Lung microvascular endothelial cell (primary cell): ENCODE data around the gene ROBO1. TPM values are rescaled to one million over a fixed set of nuclear protein-coding genes. Genes with fewer than 3 reads are reported as not detected.

ENCODE experiments used
- DNase-seq, 2 donors: peaks; one replicate each; pipeline versions ENCODE4 v3.0.0 to v3.0.0-alpha.2; 2010; ENCODE audit warnings: low read depth in 2 of 2
- total RNA-seq: library from RNA; depleted of rRNA; stranded (reverse); fragments of >200 nt; gene quantifications from 2 replicates; pipeline ENCODE4 v1.2.1, GENCODE V29; 2014

Gene ROBO1
- total RNA-seq, 1 donor from 2014 or later, result 0.20 TPM

DNA sequence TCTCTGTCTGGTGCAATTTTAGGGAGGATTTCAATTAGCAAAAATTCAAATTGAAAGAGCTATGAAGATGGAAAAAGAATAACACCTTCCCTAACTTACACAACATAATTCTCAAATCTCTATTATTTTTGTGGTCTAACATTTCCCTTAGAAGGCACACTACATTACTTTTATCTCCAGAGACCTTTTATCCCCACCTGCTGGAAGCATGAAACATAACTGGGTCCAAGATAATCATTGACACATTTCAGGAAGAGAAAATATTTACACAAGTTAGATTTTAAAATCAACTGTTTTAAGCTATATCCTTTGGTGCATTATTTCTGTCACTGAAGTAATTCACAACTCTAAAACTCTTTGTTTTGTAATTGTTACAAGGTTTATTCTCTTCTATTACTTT lies 779.5 kb downstream of the ROBO1 start:
- DNase-seq, result no peak

DNA sequence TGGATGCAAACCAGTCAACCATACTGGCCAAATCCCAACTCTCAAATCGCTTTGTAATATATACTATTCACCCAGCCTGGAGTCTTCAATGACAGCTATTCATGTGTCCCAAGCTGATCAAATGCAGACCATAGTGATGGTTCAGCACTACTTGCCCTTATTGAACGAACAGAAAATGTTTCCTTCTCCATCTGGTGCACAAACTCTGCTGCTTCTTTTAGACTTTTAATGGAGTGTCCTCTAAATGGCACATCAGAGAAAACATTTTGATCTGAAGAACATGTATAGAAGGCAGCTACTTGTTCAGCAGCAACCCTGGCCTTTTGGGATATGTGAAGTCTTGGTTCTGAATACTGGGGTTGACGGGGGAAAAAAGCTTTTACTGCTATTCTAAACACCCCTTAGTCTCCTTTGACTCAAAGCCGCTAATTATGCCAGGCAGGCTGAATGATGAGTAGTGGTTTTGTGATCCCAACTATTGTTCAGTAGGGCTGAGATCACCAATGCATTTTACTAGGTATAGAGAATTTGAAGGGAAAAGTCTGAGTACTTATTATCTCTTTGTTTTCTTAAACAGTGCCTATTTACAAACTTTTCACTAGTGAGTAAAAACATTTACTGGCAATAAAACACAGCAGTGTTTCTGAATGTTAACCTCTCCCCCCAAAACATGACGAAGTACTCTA lies 781.2 kb downstream of the ROBO1 start:
- no peak for DNase-seq

DNA sequence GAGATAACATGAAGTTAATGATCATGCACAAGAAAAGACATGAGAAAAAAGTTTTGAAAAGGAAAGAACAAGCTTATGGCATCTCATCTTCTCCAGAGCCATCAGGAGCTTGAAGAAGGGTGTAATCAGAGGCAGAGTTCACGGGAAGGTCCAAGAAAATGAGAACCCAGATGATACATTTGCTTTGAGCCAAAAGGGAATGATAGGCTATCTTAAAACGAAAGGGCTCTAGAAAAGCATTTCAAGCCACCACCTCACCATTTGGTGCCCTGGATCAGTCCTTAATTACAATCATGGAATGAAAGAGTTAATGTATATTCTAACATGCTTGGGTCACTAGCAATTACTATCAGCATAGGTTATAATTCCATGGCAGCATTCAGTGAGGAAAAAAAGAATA lies 781.8 kb downstream of the ROBO1 start:
- no peak for DNase-seq

DNA sequence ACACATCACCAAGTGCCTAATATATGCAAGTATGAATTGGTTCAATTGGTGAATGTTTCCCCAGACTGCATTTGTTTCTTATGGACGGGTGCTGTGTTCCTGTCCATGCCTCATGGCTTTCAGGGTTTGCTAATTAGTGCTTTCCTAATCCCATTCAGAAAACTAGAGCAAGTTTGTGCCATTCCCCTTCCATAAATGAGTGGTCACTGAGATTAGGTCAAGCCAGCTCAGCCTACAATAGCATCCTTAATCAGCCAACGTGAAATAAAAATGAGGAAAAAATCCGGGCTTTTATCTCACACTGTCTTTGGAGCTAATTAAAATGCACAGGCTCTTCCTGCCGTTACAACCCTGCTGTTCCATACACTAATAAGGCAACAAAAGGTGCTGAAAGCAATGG lies 788.8 kb downstream of the ROBO1 start:
- no peak for DNase-seq

DNA sequence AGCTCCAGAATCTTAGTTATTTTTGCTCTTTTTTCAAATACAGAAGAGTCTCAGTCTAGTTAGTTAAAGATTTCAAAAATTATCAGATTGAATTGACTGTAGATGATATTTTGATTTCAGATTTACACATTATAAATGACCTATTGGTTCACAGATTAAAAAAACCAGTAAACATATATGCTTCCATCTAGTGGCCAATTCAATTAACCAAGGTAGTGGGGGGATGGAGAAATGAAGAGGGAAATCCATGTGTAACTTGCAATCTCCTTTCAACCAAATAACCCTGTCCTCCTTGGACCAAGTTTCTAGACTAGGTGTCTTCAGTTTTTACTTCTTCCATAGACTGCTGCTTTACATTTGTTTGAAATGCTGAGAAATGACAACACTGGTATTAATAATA lies 789.8 kb downstream of the ROBO1 start:
- no peak for DNase-seq

DNA sequence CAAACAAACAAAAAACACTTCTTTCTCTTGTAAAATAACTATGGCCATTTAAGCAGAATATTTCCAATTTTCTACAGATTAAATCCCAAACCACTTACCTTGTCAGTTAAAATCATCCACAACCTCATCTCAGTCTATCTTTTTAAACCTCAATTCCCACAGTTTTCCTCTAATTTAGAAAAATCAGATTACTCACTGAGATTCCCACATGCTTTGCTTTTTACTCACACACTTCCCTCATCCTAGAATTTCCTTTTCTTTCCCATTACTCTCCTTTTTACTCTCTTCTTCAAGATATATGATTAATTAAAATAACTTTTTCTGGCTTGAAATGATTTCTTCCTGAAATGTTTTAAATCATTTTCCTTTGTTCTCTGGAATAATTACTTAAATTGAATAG lies 790.7 kb downstream of the ROBO1 start:
- no peak for DNase-seq

DNA sequence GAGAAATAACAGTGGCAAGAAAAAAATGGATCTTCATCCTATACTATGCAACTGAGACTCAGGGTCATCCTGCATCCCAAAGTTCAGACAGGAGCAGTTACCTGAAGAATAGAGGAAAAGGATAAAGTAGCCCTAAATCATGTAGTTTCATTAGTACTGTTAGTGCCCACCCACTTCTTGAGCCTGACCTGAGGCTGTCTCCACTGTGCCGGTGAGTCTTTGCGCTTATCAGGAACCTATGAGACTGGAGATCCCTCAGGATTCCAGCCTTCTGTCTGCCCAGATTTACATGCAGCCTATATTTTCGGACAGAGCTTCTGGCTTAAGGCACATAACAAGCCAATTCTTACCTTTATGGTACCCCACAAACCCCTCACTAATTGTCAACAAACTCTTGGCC lies 791.6 kb downstream of the ROBO1 start:
- DNase-seq, result no peak

DNA sequence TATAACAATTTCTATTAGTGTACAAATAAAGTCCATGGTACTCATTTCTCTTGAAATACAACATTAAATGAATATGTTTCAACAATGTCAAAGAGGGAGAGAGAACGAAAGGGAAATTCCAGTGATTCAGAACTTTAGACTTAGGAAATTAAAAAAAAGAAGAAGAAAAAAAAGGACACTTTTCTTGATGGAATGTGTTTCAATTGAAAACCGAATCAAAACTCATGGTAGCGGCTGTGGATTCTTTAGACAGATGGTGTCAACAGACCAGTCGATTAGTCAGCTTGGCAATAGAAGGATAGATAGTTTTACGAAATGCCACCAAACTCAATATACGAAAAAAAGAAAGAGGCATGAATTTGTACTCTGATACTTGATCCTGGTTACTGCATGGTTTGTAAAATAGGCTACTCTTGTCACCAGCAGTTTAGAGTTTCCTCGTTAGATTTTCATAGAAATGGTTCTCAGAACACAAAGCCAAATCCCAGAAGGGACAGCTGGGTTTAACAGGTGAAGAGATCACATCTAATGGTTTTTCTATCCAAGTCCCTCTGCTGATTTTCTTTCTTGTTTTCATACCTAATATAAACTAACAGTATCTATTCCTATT lies 793.5 kb downstream of the ROBO1 start:
- no peak for DNase-seq

DNA sequence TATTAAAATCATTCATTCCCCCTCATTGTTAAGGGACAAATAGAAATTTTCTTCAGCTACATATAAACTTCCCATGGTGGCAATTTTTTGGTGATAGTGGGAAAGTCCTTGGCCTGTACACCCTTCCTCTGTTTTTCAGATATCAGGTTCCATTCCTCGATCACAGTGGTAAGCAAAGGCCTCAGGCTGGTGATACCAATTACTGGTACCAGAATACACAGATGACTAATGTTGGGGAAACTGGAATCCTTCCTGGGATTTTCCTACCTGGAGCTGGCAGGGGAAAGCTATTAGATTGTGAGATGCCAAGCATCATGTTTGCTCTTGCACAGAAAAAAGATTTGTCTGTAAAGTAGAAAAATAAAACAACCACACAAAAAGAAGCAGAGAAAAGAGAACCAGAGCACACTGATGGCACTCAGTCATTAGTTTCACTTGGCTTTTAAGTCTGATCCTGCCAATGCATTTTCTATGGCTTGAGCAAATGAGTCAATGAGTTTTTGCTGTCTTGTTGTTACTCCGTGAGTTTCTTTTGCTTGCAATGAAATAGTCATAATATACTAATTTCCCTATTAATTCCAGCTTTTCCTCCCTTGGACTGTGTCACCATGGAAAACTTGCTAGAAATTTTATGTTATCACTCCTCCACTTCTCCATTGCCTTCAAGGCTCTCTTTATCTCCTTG lies 795.0 kb downstream of the ROBO1 start:
- DNase-seq, result no peak

DNA sequence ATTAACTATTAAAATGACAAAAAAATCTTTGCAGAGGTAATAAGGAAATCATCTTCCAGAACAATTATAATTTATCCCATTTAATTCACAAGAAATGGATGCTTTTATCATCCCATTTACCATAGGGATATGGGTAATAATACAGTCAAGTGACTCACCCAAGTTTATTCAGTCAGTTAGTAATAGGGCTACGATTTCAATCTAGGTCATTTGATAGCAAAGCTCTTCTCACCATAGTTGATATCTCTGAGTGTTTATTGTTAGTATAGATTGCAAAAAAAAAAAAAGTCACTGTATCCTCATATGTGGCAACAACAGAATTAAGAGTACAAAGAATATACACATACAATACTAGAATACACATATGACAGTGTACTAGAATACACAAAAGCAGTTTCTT lies 797.1 kb downstream of the ROBO1 start:
- DNase-seq, result no peak

DNA sequence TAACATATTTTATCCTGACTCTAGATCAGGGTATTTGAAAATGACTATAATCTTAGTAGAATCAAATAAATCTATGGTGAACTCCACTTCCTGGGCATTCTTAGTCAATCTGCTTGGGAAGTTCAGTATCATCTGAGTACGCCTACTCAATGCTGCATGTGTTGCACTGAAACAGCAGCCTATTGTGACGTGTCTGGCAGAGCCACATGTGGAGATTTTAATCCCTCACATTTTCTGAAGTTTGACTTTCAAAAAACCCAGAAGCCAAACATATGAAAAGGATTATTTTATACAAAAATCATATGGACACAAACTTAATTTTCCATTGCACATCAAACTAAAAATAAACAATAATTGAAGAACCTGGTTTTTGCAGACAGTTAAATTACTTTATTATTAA lies 798.3 kb downstream of the ROBO1 start:
- no peak for DNase-seq

DNA sequence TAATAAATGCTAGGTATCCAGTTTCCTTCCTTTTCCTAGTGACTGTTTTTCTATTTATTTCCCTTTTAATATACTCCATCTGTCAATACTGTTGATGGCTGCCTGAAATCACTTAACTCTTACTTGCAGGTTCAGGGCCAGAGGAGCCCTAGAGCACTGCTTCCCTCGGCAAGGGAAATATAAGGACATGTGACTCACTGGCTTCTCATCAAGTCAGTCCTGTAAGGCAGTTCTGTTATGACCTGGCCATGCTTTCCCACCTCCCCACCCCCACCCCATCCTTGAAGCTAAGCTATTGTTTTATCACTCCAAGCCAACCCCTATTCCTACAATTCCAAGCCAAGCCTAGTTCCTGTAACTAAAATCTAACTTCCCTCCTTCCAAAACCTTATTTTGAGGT lies 800.7 kb downstream of the ROBO1 start:
- DNase-seq, result no peak

DNA sequence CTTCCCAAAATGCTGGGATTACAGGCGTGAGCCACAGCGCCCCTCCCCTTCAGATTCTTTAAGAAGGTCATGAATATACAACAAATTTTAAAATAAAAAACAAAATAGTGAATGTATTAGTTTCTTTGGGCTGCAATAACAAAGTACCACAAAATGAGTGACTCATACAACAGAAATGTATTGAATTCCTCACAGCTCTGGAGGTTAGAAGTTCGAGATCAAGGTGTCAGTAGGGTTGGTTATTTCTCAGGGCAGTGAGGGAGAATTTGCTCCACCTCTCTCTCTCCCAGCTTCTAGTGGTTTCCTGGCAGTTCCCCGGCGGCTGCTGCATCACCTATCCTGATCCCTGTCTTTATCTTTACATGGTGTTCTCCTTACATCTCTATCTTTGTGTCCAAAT lies 804.0 kb downstream of the ROBO1 start:
- no peak for DNase-seq

DNA sequence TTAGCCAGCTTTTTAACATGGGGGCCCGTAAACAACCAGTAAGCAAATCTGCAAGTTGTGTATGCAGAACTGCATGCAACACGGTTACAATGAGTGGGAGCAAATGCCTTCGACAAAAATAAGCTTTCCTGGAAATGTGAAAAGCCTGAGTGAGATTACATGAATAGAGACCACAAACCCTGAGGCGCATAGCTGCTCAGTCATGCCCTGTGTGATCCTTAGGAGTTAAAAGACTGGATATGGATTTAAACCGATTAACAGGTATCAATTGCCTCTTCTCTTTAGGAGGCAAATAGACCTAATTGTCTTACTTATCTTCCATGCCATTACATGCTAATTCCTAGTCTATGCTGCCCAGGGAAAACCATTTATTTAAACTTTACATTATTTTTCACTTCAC lies 810.3 kb downstream of the ROBO1 start:
- DNase-seq, result no peak

DNA sequence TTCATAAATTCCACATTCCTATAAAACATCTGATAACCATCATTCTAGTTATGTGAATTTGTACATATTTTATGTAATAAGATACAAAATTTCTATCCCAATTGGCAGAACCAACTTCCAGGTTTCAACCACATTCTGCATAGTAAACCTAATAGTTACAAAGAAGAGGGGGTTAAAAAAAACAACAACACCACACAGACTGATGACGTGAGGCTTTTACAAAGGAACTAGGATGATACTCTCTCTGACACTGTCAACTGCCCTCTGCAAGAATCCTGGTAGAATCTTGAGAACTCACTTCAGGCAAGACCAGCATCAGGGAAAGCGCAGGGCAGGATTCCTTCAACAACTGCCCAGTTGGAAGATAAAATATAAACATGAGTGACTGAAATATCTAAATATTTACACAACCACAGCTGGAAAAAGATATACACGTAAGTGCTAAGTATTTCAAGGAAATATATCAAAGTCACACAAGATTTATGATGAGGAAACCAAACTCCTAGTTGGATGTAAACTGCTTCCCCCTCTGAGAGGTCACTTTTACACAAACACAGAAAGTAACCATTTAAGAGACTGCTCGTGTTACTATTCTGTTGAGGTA lies 816.4 kb downstream of the ROBO1 start:
- DNase-seq, result no peak

DNA sequence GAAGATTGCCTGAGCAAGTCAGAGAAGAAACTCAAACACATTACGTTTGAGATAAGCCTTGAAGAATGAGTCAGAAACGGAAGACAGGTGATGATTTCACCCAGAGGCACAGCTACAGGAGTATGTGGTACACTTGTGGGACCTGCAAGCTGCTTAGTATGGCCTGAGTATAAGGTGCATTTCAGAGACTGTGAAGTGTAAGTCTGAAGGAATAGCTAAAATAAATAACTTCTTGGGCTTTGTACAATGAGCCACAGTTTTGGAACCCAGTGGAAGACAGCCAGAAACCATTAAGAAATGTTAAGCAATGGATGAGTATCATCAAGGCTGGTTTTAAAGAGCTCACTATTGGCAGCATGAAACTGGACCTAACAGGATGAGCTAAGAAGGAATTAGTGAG lies 826.2 kb downstream of the ROBO1 start:
- DNase-seq, result no peak

DNA sequence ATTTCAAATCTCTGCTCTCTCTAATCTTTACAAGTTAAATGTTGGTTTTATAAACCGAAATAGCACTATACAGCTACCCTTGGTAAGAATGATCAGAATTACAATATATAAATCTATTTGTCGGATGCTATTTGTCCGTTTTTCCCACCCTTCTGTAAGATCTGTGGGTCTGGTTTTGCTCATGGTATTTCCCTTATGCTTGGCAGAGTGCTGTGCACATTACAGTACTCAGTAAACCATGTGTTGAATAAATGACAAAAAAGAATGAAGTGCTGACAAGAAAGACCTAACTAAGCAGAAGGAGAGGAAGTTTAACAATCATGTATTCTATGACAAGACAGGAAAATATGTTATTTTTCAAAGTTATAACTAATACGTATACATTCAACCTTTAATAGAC lies 827.2 kb downstream of the ROBO1 start:
- DNase-seq, result no peak

DNA sequence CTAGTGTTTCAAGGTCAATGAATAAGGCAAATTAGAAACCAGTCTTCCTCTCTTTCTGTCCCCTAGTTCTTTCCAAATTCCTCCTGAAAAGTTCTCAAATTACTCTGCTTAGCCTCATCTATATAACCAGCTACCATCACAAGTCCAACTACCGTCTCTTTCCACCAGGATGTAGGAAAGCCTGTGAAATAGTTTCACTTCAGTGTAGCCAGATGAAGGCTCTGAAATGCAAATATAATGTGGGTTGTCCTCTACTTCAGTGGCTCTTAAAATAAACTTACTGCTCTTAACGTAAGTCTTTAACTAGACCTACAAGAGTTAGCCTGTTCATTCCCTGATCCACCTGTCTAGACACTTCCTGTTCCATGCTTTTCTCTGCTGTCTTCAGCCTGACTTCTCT lies 827.7 kb downstream of the ROBO1 start:
- no peak for DNase-seq

DNA sequence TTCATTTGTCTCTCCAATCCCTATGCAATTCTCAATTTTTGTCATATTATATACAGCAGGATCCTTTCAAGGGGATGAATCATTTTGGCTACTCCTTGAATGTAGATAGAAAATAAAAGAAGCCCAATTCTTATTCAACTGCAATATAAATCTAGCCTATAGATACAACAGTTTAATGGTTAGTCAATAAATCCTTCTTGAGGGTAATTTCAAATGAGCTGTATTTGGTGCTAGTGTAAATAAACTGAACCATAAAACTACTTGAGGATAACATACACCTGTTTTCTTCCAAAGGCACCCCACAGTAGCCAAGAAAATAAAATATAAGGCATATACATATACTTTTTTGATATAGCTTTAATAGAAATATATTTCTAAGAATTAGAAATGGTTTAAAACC lies 830.3 kb downstream of the ROBO1 start:
- DNase-seq, result no peak

DNA sequence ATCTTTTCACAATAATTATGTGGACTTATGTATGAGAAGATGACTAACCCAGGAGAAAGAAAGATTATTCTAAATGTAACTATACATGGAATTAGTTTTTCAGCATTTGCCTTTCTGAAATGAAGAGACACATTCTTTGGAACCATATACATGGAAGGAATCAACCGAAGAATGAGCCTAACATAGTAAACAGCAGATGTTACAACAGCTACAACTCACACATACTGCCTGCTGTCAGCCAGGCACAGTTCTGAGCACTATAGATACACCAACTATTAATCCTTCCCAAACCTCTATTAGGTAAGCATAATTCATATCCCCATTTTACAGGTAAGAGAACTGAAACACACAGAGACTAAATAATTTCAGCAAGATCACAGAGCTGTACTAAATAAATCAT lies 840.0 kb downstream of the ROBO1 start:
- no peak for DNase-seq

DNA sequence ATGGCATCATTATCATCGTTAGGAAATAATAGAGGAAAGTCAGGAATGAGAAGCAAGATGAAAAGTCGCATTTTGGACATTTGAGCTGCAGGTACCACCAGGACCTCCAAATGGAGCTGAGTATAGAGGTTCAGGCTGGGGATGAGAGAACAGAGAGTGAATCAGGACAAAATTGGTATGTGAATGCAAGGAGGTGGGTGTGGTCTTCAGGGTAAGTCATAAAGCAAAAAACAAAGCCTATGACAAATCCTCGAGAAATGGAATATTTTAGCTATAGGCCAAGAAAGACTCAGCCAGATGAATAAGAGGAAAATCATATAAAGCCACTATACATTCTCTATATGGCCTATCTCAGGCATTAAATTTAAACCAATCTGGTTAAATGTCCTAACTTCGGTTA lies 841.3 kb downstream of the ROBO1 start:
- no peak for DNase-seq

DNA sequence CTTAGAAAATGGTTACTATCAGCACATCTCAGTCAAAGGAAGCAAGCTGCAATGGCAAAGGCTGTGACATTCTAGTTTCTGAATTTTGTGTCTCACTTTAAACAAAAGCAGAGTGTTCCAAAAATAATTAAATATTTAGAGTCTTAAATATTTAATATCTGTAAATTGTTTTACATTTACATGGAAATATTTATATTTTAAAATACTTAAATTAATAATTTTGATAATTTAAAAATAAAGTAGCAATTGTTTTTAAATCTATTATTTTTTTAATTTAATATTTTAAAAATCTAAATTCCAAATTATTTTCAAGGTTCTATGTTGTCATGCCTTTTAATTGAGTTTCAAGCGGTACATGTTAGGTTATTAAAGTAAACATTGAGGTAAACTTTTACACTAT lies 843.1 kb downstream of the ROBO1 start:
- no peak for DNase-seq
